SK-N-MC (cell line): ENCODE results near the gene KNCN.

ENCODE experiments used
- DNase-seq: peaks from one replicate; pipeline ENCODE4 v3.0.0-alpha.2; 2011; ENCODE audit warnings: low read depth, low spot score
- H3K27ac ChIP-seq: fragments of 200-600 bp; sonication (generic); 2 replicates; pipeline ENCODE4 v1.5.1; 2016; ENCODE audit warnings: mixed run types
- H3K36me3 ChIP-seq: fragments of 200-600 bp; sonication (generic); 2 replicates; pipeline ENCODE4 v1.6.1; 2017; ENCODE audit warnings: antibody characterized with exemption, low read length, mixed read lengths; ENCODE audit not compliant: insufficient read depth
- H3K4me3 ChIP-seq: fragments of 200-600 bp; sonication (generic); 2 replicates; pipeline ENCODE4 v1.5.1; 2016
- H3K9ac ChIP-seq: fragments of 200-600 bp; sonication (generic); 2 replicates; pipeline ENCODE4 v1.8.0; 2017; ENCODE audit warnings: mixed run types, mixed read lengths; ENCODE audit not compliant: insufficient read length
- H3K9me3 ChIP-seq: fragments of 200-600 bp; sonication (generic); 2 replicates; pipeline ENCODE4 v1.6.1; 2017; ENCODE audit warnings: low read depth, mild to moderate bottlenecking, antibody characterized with exemption, low read length, moderate library complexity, mixed read lengths
- EZH2 ChIP-seq: fragments of 200-600 bp; sonication (generic); IDR thresholded peaks from one replicate; pipeline ENCODE4 v1.6.1; 2017; ENCODE audit warnings: antibody characterized with exemption
- FOXP2 ChIP-seq: optimal IDR thresholded peaks from 2 replicates; pipeline ENCODE3; 2011; ENCODE audit warnings: mild to moderate bottlenecking, moderate library complexity; ENCODE audit not compliant: insufficient read depth; ENCODE audit errors: extremely low read length, control extremely low read depth
- POLR2AphosphoS5 ChIP-seq: IDR thresholded peaks from 2 replicates; pipeline ENCODE4 v1.6.1; 2012; ENCODE audit warnings: mild to moderate bottlenecking, low read depth, low read length, borderline replicate concordance

The KNCN gene

GRCh38 chr1:46558141-46558963, 6.9 kb upstream of the KNCN start:
- DNase-seq, result no peak
- TF ChIP-seq EZH2, result no peak
- TF ChIP-seq POLR2AphosphoS5, result no peak
- no peak for TF ChIP-seq FOXP2
- Histone ChIP-seq H3K36me3 (no peaks in the 10 kb centered on the region), H3K27ac (no peak overlapping the region), H3K9me3 (no peaks in the 10 kb centered on the region), H3K9ac (no peak overlapping the region), H3K4me3 (no peak overlapping the region)

- H3K4me3 ChIP-seq, result no peak overlapping the region
- no peak for TF ChIP-seq EZH2
- TF ChIP-seq POLR2AphosphoS5, result no peak
- no peak for TF ChIP-seq FOXP2
- H3K36me3 ChIP-seq, result no peaks in the 10 kb centered on the region
- DNase-seq, result no peak
- no peaks in the 10 kb centered on the region for H3K9me3 ChIP-seq
- no peak overlapping the region for H3K27ac ChIP-seq
- no peak overlapping the region for H3K9ac ChIP-seq
These were observed 6.0 kb upstream of the KNCN start for GRCh38 chr1:46557403-46557802.

GRCh38 chr1:46556822-46557221, 5.4 kb upstream of the KNCN start:
- Histone ChIP-seq H3K27ac (no peak overlapping the region), H3K9me3 (no peaks in the 10 kb centered on the region), H3K36me3 (no peaks in the 10 kb centered on the region), H3K9ac (no peak overlapping the region), H3K4me3 (no peak overlapping the region)
- no peak for DNase-seq
- no peak for TF ChIP-seq FOXP2
- TF ChIP-seq POLR2AphosphoS5, result no peak
- TF ChIP-seq EZH2, result no peak

GRCh38 chr1:46555826-46556619, 4.6 kb upstream of the KNCN start:
- Histone ChIP-seq H3K9me3 (no peaks in the 10 kb centered on the region), H3K4me3 (no peak overlapping the region), H3K36me3 (no peaks in the 10 kb centered on the region), H3K9ac (no peak overlapping the region), H3K27ac (no peak overlapping the region)
- TF ChIP-seq EZH2, result no peak
- TF ChIP-seq FOXP2, result no peak
- no peak for TF ChIP-seq POLR2AphosphoS5
- DNase-seq, result no peak

- Histone ChIP-seq H3K36me3 (no peaks in the 10 kb centered on the region), H3K9ac (no peak overlapping the region), H3K27ac (no peak overlapping the region), H3K4me3 (no peak overlapping the region), H3K9me3 (no peaks in the 10 kb centered on the region)
- no peak for DNase-seq
- TF ChIP-seq FOXP2 (no peak), POLR2AphosphoS5 (no peak), EZH2 (no peak)
These were observed 3.3 kb upstream of the KNCN start for GRCh38 chr1:46554597-46555381.

- Histone ChIP-seq H3K4me3 (no peak overlapping the region), H3K27ac (no peak overlapping the region), H3K9ac (no peak overlapping the region), H3K9me3 (no peaks in the 10 kb centered on the region), H3K36me3 (no peaks in the 10 kb centered on the region)
- no peak for DNase-seq
- TF ChIP-seq FOXP2, result no peak
- no peak for TF ChIP-seq POLR2AphosphoS5
- no peak for TF ChIP-seq EZH2
These were observed 2.8 kb upstream of the KNCN start for GRCh38 chr1:46554236-46554596.

GRCh38 chr1:46553506-46553905, 2.1 kb upstream of the KNCN start:
- no peaks in the 10 kb centered on the region for H3K9me3 ChIP-seq
- no peak overlapping the region for H3K4me3 ChIP-seq
- DNase-seq, result no peak
- no peak overlapping the region for H3K27ac ChIP-seq
- no peak overlapping the region for H3K9ac ChIP-seq
- H3K36me3 ChIP-seq, result no peaks in the 10 kb centered on the region
- no peak for TF ChIP-seq POLR2AphosphoS5
- no peak for TF ChIP-seq EZH2
- no peak for TF ChIP-seq FOXP2
